ENCODE data around the gene OR2M4.
"Not testable (repeated sequence)": the region's sequence is repeated elsewhere in the genome, so short reads cannot be mapped to it uniquely, and the experiment has no call there.

OR2M4 gene, protein sequence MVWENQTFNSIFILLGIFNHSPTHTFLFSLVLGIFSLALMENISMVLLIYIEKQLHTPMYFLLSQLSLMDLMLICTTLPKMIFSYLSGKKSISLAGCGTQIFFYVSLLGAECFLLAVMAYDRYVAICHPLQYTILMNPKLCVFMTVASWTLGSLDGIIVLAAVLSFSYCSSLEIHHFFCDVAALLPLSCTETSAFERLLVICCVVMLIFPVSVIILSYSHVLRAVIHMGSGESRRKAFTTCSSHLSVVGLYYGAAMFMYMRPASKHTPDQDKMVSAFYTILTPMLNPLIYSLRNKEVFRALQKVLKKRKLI

DNA sequence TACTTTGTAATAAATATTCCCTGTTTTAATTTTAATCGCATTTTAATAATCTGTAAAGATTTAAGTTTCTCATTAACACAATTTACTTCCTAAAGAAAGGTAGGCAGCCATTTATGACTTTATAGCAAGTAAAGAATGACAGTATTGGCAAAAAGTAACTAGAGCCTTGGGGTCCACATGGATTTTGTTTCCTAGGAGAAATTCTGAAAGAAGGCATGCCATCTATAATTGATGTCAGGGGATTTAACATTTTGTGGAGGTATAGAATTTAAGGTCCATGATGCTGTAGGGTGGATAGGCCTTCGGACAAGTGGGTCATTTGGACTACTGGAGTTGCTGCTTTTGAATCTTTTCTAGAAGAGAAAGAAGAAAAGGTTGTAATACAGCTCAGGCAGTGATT lies at the start of gene OR2M4:
TSS of gene OR2M4 (plus strand) at position 301 of the 400 bp plus-strand sequence. CDS start 7,512 bp downstream, outside the sequence.
- no peak for DNase-seq
- intact Hi-C loops (cut with DNase I), result no loop called here

DNA sequence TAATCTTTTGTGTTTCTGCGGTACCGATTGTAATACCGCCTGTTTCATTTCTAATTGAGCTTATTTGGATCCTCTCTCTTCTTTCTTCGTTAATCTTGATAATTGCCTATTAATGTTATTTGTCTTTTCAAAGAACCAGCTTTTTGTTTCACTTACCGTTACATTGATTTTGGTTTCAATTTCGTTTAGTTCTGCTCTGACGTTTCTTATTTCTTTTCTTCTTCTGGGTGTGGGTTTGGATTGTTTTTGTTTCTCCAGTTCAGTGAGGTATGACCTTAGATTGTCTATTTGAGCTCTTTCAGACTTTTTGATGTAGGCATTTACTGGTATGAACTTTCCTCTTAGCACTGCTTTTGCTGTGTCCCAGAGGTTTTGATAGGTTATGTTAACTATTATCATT lies 47.2 kb upstream of the OR2M4 start:
- intact Hi-C loops (cut with DNase I), result no loop called here

DNA sequence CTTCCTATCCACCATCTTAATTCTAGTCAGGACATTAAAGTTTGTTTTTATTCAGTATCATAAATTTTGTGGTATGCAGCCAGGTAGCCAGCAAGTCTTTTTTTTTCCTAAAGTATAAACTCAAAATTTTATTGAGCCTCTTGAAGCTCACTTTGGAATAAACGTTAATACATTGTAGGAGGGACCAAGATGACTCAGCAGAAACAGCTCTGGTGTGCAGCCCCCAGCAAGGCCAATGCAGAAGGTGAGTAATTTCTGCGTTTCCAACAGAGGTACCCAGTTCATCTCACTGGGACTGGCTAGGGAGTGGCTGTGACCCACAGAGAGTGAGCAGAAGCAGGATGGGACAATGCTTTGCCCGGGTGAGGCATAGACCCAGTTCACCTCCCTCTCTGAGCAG lies 43.9 kb upstream of the OR2M4 start:
- intact Hi-C loops (cut with DNase I), result no loop called here
- no peak for DNase-seq

More for the DNA sequence above, 47.2 kb upstream of the OR2M4 start:
- no peak for DNase-seq

DNA sequence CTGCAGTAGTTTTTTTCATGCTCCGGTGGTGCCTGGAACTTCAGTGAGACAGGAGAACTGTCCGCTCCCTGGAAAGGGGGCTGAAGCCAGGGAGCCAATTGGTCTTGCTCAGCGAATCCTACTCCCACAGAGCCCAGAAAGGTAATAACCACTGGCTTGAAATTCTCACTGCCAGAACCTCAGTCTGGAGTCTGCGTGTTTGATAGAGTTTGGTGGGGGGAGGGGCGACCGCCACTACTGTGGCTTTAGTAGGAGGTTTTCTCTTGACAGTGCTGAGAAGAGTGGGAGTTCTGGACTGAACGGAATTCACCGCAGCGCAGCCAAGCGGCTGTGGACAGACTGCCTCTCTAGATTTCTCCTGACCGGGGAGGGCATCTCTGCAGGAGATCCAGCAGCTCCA lies 42.2 kb upstream of the OR2M4 start:
- intact Hi-C loops (cut with DNase I), result no loop called here
- peak in 1 of 10 donors; percentile 29 for DNase-seq

DNA sequence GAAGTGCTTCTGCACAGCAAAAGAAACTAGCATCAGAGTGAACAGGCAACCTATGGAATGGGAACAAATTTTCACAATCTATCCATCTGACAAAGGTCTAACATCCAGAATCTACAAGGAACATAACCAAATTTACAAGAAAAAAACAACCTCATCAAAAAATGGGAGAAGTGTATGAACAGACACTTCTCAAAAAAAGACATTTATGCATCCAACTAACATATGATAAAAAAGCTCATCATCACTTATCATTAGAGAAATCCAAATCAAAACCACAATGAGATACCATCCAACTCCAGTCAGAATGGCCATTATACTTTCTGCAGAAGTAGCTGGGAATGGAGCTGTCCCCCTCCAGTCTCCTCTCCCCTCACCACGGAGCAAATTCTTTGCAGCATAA lies 37.1 kb upstream of the OR2M4 start:
- no peak for DNase-seq
- intact Hi-C loops (cut with DNase I), result no loop called here

DNA sequence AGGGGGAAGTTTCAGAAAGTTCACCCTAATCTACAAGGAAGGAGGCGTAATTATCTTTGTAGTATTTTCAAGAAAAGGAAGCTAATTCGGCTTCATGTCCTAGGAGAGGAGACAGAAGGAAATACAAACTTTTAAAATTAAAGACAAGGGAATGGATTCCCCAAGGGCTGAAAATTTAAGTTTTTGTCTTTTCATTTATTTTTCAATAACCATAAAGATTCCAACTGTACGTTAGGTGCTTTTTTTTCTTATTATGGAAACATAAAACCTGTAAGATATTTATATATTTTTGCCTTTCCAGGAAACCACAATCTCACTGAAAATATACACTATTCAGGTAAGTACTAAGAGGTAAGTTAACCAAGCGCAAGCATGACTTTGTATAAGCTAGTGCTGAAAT lies 34.3 kb upstream of the OR2M4 start, which contains the start of gene OR2M3:
TSS of gene OR2M3 (plus strand) at position 301 of the 400 bp plus-strand sequence. CDS start 5,803 bp downstream, outside the sequence.
- intact Hi-C loops (cut with DNase I), result no loop called here
- DNase-seq, result no peak

DNA sequence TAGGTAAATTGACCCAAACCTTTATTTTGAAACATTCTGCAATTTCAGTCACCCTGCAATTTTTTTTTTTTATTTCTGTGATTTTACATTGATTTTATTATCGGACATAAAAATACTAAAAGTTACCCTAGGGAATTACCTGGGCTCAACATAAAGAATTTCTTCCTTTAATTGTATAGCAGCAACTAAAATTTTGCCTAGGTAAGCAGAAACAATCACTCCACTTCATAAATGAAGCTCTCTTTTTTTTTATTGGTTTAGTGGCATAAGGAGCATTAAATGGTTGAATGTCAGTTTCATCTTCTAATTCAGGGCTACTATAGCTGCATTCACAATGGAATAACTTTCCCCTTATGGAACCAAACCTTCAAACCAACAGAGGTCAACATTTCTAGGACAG lies 15.3 kb upstream of the OR2M4 start:
- intact Hi-C loops (cut with DNase I), result no loop called here
- no peak for DNase-seq

DNA sequence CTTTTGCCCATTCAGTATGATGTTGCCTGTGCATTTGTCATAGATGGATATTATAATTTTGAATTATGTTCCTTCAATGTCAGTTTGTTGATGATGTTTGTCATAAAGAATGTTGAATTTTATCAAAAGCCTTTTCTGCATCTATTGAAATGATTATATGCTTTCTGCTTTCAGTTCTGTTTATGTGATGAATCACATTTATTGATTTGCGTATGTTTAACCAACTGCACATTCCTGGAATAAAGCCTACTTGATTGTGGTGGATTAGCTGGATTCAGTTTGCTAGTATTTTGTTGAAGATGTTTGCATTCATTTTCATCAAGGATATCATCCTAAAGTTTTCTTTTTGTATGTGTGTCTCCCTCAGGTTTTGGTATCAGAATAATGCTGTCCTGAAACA lies 5.7 kb upstream of the OR2M4 start:
- intact Hi-C loops (cut with DNase I), result no loop called here
- DNase-seq, result no peak

DNA sequence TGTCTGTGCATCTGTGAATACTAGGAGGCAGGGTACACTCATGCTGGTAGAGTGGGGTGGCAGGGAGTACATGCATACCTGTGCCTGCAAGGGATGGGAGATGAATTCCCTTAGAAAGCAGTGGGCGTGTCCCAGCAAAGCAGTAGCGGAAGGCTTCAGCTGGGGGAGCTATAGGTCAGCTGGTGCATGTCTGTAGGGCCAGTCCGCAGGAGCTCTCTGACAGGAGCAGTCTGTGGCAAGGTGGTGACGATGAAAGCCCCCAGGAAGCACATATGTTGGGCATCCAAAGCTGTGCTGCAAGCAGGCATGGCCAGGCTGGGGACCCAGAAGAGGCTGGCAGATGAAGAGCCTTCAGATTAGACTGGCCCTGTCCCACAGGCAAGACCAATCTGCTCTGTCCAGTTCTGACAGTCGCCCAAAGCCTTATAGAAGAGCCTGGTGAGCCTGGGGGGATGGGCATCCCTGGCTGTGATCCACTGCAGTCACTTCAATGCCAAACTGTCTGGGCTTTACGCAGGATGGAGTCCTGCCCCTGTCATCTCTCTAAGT lies 1.8 kb upstream of the OR2M4 start:
- peak in 2 of 10 donors; percentile 55 to 67 for DNase-seq
- intact Hi-C loops (cut with DNase I), result no loop called here

DNA sequence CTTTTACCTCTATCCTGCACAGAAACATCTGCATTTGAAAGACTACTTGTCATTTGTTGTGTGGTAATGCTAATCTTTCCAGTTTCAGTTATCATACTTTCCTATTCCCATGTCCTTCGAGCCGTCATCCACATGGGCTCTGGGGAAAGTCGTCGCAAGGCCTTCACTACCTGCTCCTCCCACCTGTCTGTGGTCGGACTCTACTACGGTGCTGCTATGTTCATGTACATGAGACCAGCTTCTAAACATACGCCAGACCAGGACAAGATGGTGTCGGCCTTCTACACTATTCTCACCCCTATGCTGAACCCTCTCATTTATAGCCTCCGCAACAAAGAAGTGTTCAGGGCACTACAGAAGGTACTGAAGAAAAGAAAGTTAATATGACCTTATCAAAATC lies 8.3 kb downstream of the OR2M4 start:
- DNase-seq, result no peak
- intact Hi-C loops (cut with DNase I), result no loop called here

DNA sequence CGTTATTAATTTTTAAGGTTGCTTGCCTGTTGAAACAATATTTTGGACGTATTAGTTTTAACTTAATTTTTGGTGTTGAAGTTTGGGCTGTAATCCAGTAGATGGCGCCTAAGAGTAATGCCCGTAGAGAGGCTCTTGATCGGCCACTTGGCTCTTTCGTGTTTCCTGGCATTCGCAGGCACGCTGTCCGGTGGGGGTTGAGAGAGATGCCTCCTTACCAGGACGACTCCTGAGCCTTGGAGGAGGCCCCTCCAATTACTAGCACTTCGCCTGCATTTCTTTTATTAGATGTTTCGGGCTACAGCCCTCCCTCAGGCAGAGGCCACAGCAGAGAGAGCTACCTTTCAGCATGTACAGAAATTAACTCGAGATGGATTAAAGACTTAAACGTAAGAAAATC lies 12.0 kb downstream of the OR2M4 start:
- DNase-seq, result peak in 7 of 10 donors; percentile 9 to 89 (median 57)
- intact Hi-C loops (cut with DNase I), result loop anchor here (5.0 kb wide), 1 partner anchor 564 kb away; no protein-coding TSS in a partner anchor

DNA sequence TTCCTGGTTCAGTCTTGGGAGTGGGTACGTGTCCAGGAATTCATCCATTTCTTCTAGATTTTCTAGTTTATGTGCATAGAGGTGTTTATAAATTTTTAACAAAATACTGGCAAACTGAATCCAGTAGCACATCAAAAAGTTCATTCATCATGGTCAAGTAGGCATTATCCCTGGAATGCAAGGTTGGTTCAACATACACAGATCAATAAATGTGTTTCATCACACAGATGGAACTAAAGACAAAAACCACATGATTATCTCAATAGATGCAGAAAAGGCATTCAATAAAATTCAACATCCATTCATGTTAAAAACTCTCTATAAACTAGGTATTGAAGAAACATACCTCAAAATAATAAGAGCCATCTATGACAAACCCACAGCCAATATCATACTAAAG lies 28.1 kb downstream of the OR2M4 start:
- intact Hi-C loops (cut with DNase I), result not testable (repeated sequence)

DNA sequence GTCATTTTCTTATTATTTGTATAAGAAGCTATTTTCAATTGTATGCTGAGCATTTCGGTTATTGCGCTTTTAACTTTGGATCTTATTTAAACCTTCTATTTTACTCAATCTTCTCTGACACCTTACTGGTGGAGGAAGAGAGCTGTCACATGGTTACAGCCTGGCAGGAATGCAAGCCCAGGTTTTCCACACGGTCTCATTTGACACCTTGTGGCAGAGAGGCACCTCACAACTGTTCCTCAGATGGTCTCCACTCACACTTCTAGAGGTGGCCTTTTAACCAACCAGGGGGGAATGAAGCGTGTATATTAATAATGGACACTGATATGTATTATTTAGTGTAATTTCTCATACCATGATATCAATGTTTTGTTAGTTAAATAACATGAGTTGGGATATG lies 37.0 kb downstream of the OR2M4 start:
- intact Hi-C loops (cut with DNase I), result no loop called here
- no peak for DNase-seq

More for the DNA sequence above, 28.1 kb downstream of the OR2M4 start:
- not testable (repeated sequence) for DNase-seq

DNA sequence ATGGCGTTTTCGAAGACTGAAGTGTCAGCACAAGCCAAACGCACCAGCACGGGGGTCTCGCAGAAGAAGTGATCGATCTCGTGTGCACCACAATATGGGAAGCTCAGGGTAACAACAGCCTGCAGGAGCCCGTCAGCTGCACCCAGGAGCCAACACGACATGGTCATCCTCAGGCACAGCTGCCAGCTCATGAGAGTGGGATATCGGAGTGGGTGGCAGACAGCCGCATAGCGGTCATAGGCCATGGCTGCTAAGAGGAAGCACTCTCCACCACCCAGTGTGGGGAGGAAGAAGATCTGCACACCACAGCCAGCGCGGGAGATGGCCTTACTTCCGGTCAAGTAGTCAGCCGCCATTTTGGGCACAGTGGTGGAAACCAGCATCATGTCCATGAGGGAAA lies 42.0 kb downstream of the OR2M4 start:
- DNase-seq, result peak in 1 of 10 donors; percentile 41
- intact Hi-C loops (cut with DNase I), result loop anchor here (2.0 kb wide), 1 partner anchor 188 kb away; no protein-coding TSS in a partner anchor

DNA sequence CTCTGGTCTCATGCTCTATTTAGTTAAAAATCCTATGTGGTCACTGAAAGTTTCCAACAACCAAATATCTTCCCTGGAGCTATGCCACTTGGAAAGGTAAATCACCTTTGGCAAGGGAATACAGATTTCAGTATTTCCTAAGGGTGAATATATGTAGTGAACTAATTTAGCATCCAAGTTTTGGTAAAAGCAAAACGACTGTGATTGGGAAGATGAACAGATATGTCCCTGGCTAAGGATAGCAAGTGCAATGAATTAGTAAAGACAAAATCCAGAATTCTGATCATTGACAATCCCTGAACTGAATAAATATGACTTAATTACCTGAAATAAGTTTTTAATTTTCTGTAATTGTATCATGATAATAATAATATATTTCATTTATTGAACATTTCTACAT lies 46.7 kb downstream of the OR2M4 start, which contains the start of gene OR2T33:
TSS of gene OR2T33 (minus strand) at position 101 of the 400 bp plus-strand sequence. CDS start 4,162 bp downstream, outside the sequence.
- no peak for DNase-seq
- intact Hi-C loops (cut with DNase I), result no loop called here

DNA sequence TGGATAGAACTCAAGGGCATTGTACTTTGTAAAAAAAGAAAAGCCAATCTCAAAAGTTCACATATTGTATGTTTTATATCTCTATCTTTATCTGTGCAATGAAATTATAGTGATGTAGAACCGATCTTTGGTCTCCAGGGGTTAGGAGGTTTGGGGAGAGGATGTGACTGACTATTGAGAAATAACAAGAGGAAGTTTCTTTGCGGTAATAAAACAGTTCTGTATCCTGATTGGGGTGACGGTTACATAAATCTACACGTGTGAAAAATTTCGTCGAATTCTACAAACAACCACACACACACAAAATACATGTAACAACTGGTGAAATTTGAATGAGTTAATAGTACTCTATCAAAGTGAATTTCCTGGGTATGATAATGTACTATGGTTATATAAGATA lies 57.2 kb downstream of the OR2M4 start:
- intact Hi-C loops (cut with DNase I), result no loop called here
- no peak for DNase-seq

Data from posterior cingulate gyrus (tissue), 11 donors.